ENCODE data around the gene HEMGN.

Gene HEMGN

DNA sequence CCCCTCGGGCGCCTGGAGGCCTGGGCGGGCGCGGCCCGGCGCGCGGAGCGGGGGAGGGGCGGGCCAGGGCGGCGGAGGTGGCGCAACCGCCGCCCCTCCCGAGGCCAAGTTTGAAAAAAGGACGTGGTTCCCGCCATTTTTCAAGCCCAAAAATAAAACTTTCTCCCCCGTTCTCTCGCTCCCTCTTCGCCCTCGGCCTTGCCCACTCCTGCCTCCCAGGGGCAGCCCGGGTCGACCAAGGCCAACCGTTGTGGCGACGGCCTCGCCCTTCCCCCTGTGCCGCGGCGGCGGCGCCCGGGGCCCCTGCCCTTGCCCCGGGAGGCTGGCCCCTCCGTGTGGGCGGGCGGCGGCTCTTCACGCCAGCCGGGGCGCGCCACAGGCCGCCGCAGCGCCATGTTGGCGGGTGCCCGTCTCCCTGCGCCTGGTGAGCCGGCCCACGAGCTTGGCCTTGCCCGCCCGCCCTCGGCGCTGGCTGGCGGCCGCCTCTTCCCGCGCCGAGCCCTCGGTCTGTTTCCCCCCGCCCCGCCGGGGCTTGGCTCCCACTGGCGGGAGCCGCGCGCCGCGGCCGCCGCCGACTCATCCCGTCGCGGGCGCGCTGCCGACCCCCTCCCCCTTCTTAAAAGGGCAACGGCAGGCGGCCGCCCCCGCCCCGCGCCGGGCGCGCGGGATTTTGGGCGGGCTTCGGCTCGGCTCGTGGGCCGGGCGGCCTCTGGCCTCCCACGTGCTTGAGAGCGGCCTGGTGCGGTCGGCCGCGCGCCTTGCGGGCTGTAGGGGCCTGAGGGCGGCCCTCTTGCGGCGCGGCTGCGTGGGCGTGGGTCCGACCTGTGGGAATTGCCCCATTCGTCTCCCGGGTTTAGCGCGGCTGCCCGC lies 46.5 kb upstream of the HEMGN start:
- Histone ChIP-seq H2BK12ac (ENCODE audit: low read length in 2 of 2) (no peak overlapping the region), H4K8ac (ENCODE audit: low read length) (peak overlapping the region; percentile 92), H3K9ac (ENCODE audit: low read length) (peak overlapping the region; percentile 95), H3K36me3 (ENCODE audit: control insufficient read depth in 1 of 2, insufficient read depth in 2 of 2, low read depth in 1 of 2, low read length in 2 of 2) (no peaks in the 10 kb centered on the region), H2BK120ac (ENCODE audit: low read depth, low read length) (peak overlapping the region; percentile 96), H2BK5ac (ENCODE audit: low read depth, low read length, poor library complexity, severe bottlenecking) (peak overlapping the region; percentile 90), H3K27ac (ENCODE audit: low read length, poor library complexity, severe bottlenecking) (peak overlapping the region; percentile 88), H3K4me3 (ENCODE audit: insufficient read depth in 1 of 2, low read depth in 1 of 2, low read length in 2 of 2) (peak overlapping the region; percentile 85 to 99), H3K9me3 (ENCODE audit: control insufficient read depth, low read length) (no peaks in the 10 kb centered on the region), H3K4me2 (ENCODE audit: low read length, poor library complexity, severe bottlenecking) (peak overlapping the region; percentile 52), H2BK15ac (ENCODE audit: low read depth, poor library complexity, severe bottlenecking) (peak overlapping the region; percentile 98), H3K18ac (ENCODE audit: low read depth in 1 of 2, low read length in 2 of 2) (peak overlapping the region; percentile 100), H4K91ac (ENCODE audit: low read length) (peak overlapping the region; percentile 98), H2AFZ (ENCODE audit: low read depth, low read length) (peak overlapping the region; percentile 53), H3K14ac (ENCODE audit: low read length in 2 of 2) (peak overlapping the region; percentile 76 to 81), H2AK5ac (ENCODE audit: low read length, severe bottlenecking) (peak overlapping the region; percentile 93), H3K23ac (ENCODE audit: low read length in 2 of 2) (no peak overlapping the region), H3K4ac (ENCODE audit: low read depth in 1 of 2, low read length in 2 of 2) (peak overlapping the region; percentile 100), H3K27me3 (ENCODE audit: control insufficient read depth in 1 of 2, insufficient read depth in 1 of 2, low read length in 2 of 2) (peaks cover 0 to 3% of the 10 kb centered on the region in 2 experiments), H3K4me1 (ENCODE audit: control insufficient read depth, insufficient read depth, low read depth, low read length) (peaks cover 18% of the 10 kb centered on the region), H3K79me1 (replicated peaks; ENCODE audit: low read length, poor library complexity, severe bottlenecking) (peaks cover 3% of the 10 kb centered on the region)
- under 1% methylated on average over 56 of the region's 116 CpGs for WGBS
- peak; percentile 76 for DNase-seq

DNA sequence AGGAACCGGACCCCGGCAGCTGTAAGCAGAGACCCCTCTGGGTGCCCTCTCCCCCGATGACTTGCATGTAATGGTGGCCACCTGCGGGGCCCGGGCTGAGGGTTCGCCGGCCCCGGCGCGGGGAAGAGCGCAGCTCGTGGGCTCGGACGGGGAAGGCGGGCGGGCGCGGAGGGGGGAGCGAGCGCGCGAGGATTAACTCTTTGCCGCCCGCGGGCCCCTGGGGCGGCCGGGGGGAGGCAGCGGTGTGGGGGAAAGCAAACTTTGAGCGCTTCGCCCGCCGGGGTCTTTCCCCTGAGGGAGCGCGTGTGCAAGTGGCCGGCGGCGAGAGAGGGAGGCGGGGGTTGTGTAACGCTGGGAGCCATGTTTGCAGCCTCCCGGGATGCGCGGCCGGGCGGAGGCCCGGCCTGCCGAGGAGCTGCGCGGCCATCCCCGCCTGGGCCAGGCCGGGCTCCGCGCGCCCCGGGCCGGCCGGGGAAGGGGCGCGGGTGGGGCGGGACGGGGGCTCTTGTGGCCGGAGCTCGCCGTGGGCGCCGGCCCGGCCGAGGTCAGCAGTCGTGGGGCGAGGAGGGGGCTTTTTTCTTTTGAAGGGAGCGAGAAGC lies 45.7 kb upstream of the HEMGN start:
- WGBS = 1% methylated on average over 40 of the region's 70 CpGs
- Histone ChIP-seq H3K27ac (ENCODE audit: low read length, poor library complexity, severe bottlenecking) (peak overlapping the region; percentile 85), H2AFZ (ENCODE audit: low read depth, low read length) (peak overlapping the region; percentile 88), H2BK12ac (ENCODE audit: low read length in 2 of 2) (no peak overlapping the region), H3K4ac (ENCODE audit: low read depth in 1 of 2, low read length in 2 of 2) (peak overlapping the region; percentile 81 to 100), H3K4me3 (ENCODE audit: insufficient read depth in 1 of 2, low read depth in 1 of 2, low read length in 2 of 2) (peak overlapping the region; percentile 85 to 99), H4K8ac (ENCODE audit: low read length) (peak overlapping the region; percentile 92), H2AK5ac (ENCODE audit: low read length, severe bottlenecking) (no peak overlapping the region), H3K79me1 (replicated peaks; ENCODE audit: low read length, poor library complexity, severe bottlenecking) (peaks cover 3% of the 10 kb centered on the region), H3K27me3 (ENCODE audit: control insufficient read depth in 1 of 2, insufficient read depth in 1 of 2, low read length in 2 of 2) (peaks cover 0 to 7% of the 10 kb centered on the region in 2 experiments), H4K91ac (ENCODE audit: low read length) (peak overlapping the region; percentile 80), H3K9ac (ENCODE audit: low read length) (peak overlapping the region; percentile 95), H3K36me3 (ENCODE audit: control insufficient read depth in 1 of 2, insufficient read depth in 2 of 2, low read depth in 1 of 2, low read length in 2 of 2) (no peaks in the 10 kb centered on the region), H3K4me1 (ENCODE audit: control insufficient read depth, insufficient read depth, low read depth, low read length) (peaks cover 20% of the 10 kb centered on the region), H2BK5ac (ENCODE audit: low read depth, low read length, poor library complexity, severe bottlenecking) (peak overlapping the region; percentile 90), H3K4me2 (ENCODE audit: low read length, poor library complexity, severe bottlenecking) (peak overlapping the region; percentile 52), H2BK15ac (ENCODE audit: low read depth, poor library complexity, severe bottlenecking) (peak overlapping the region; percentile 98), H3K18ac (ENCODE audit: low read depth in 1 of 2, low read length in 2 of 2) (peak overlapping the region; percentile 100), H2BK120ac (ENCODE audit: low read depth, low read length) (peak overlapping the region; percentile 96), H3K9me3 (ENCODE audit: control insufficient read depth, low read length) (no peaks in the 10 kb centered on the region), H3K23ac (ENCODE audit: low read length in 2 of 2) (peak overlapping the region; percentile 79 to 89), H3K14ac (ENCODE audit: low read length in 2 of 2) (peak overlapping the region; percentile 76 to 91)
- DNase-seq = peak; percentile 60

DNA sequence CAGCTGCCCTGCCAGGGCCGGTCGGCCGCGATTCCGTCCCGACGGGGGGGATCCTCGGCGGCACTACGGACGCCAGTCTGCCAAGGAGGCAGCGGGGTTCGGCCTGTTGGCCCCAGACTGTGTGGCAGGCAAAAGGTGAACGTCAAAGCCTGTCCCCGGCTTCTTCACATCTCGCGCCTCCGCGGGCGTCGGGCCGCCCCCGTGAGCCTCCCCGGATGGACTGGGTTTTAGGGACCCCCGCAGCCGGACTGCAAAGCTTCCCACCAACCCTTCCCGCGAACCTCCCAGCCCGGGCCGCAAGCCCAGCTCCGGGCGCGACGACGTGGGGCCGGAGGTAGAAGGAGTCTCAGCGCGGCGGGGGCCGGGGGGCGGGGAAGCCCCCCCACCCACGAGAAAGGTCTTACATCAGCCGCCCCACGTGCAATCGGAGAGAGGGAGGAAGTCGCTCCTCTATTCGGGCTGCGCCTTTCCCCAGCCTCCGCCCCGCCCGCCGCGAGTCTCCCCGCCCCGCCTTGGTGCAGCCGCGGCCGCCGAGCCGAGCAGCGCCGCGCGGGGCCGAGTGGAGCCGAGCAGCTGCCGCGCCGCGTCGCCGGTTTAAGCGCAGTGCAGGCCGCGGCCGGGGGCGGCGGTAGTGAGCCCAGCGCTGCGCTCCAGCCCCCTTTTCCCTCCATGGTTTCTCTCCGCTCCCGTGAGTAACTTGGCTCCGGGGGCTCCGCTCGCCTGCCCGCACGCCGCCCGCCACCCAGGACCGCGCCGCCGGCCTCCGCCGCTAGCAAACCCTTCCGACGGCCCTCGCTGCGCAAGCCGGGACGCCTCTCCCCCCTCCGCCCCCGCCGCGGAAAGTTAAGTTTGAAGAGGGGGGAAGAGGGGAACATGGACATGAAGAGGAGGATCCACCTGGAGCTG lies 45.0 kb upstream of the HEMGN start, which contains the start of gene ANP32B:
Gene ANP32B (plus strand): TSS at position 659 of the 906 bp plus-strand sequence. CDS start 215 bp downstream, at position 874.
- Histone ChIP-seq H4K8ac (ENCODE audit: low read length) (peak within 1 kb of the TSS; percentile 92), H2BK12ac (ENCODE audit: low read length in 2 of 2) (peak within 1 kb of the TSS in 1 of 2 experiments; percentile 52), H3K9ac (ENCODE audit: low read length) (peak within 1 kb of the TSS; percentile 96), H2AFZ (ENCODE audit: low read depth, low read length) (peak within 1 kb of the TSS; percentile 98), H3K18ac (ENCODE audit: low read depth in 1 of 2, low read length in 2 of 2) (peak within 1 kb of the TSS; percentile 100), H2BK15ac (ENCODE audit: low read depth, poor library complexity, severe bottlenecking) (peak within 1 kb of the TSS; percentile 98), H3K27ac (ENCODE audit: low read length, poor library complexity, severe bottlenecking) (peak within 1 kb of the TSS; percentile 88), H2AK5ac (ENCODE audit: low read length, severe bottlenecking) (peak within 1 kb of the TSS; percentile 93), H4K91ac (ENCODE audit: low read length) (peak within 1 kb of the TSS; percentile 98), H3K4me2 (ENCODE audit: low read length, poor library complexity, severe bottlenecking) (peak within 1 kb of the TSS; percentile 91), H3K9me3 (ENCODE audit: control insufficient read depth, low read length) (no peaks in the 10 kb centered on the region), H3K4ac (ENCODE audit: low read depth in 1 of 2, low read length in 2 of 2) (peak within 1 kb of the TSS; percentile 100), H3K23ac (ENCODE audit: low read length in 2 of 2) (peak within 1 kb of the TSS; percentile 79 to 89), H3K79me1 (replicated peaks; ENCODE audit: low read length, poor library complexity, severe bottlenecking) (peaks cover 3% of the 10 kb centered on the region), H3K14ac (ENCODE audit: low read length in 2 of 2) (peak within 1 kb of the TSS; percentile 76 to 98), H3K4me1 (ENCODE audit: control insufficient read depth, insufficient read depth, low read depth, low read length) (peaks cover 17% of the 10 kb centered on the region), H3K4me3 (ENCODE audit: insufficient read depth in 1 of 2, low read depth in 1 of 2, low read length in 2 of 2) (peak within 1 kb of the TSS; percentile 85 to 99), H2BK120ac (ENCODE audit: low read depth, low read length) (peak within 1 kb of the TSS; percentile 96), H3K27me3 (ENCODE audit: control insufficient read depth in 1 of 2, insufficient read depth in 1 of 2, low read length in 2 of 2) (peaks cover 0 to 7% of the 10 kb centered on the region in 2 experiments), H3K36me3 (ENCODE audit: control insufficient read depth in 1 of 2, insufficient read depth in 2 of 2, low read depth in 1 of 2, low read length in 2 of 2) (no peaks in the 10 kb centered on the region), H2BK5ac (ENCODE audit: low read depth, low read length, poor library complexity, severe bottlenecking) (peak within 1 kb of the TSS; percentile 90)
- WGBS = 1% methylated on average over 73 of the region's 105 CpGs
- peak; percentile 86 for DNase-seq

All from mesenchymal stem cell (in vitro differentiated cells and primary cell).